GM18873 (cell line): Measurements from ENCODE around the gene ABLIM2.

Experiments used
- ATAC-seq: cut with Tn5 transposase; IDR thresholded peaks from one replicate; pipeline ENCODE4 v1.9.1; 2021; ENCODE audit warnings: mild to moderate bottlenecking, moderate library complexity, moderate number of reproducible peaks; ENCODE audit not compliant: unreplicated experiment, low FRiP score

ABLIM2 gene

GRCh38 chr4:8107146-8107657 is 51.4 kb downstream of the ABLIM2 start:
- no peak for ATAC-seq

- ATAC-seq = no peak
Measured at GRCh38 chr4:8106451-8107025, 52.1 kb downstream of the ABLIM2 start.

- ATAC-seq = no peak
Measured at GRCh38 chr4:8105306-8106100, 53.1 kb downstream of the ABLIM2 start.

GRCh38 chr4:8104491-8105305 is 53.9 kb downstream of the ABLIM2 start:
- no peak for ATAC-seq

GRCh38 chr4:8103421-8104390 is 54.9 kb downstream of the ABLIM2 start:
- no peak for ATAC-seq

- no peak for ATAC-seq
Measured at GRCh38 chr4:8102831-8103230, 55.8 kb downstream of the ABLIM2 start.

GRCh38 chr4:8102076-8102355 is 56.6 kb downstream of the ABLIM2 start:
- ATAC-seq = no peak

GRCh38 chr4:8101213-8102075 is 57.2 kb downstream of the ABLIM2 start:
- ATAC-seq = no peak

- no peak for ATAC-seq
Measured at GRCh38 chr4:8099981-8100464, 58.6 kb downstream of the ABLIM2 start.

GRCh38 chr4:8098506-8098905 is 60.1 kb downstream of the ABLIM2 start:
- no peak for ATAC-seq

GRCh38 chr4:8097721-8098345 is 60.8 kb downstream of the ABLIM2 start:
- ATAC-seq = no peak

GRCh38 chr4:8097141-8097541 is 61.5 kb downstream of the ABLIM2 start:
- ATAC-seq = no peak

- no peak for ATAC-seq
Measured at GRCh38 chr4:8096690-8097061, 61.9 kb downstream of the ABLIM2 start.

- ATAC-seq = no peak
Measured at GRCh38 chr4:8095956-8096689, 62.5 kb downstream of the ABLIM2 start.

- ATAC-seq = no peak
Measured at GRCh38 chr4:8093587-8094274, 64.9 kb downstream of the ABLIM2 start.

- ATAC-seq = no peak
Measured at GRCh38 chr4:8092282-8092681, 66.3 kb downstream of the ABLIM2 start.

- no peak for ATAC-seq
Measured at GRCh38 chr4:8090744-8091301, 67.8 kb downstream of the ABLIM2 start.
